ENCODE measurements around the gene TMEM131.

Gene TMEM131

GRCh38 chr2:97749581-97749980 lies 246.2 kb downstream of the TMEM131 start:
- peak overlapping the region in 1 of 3 experiments; percentile 43 for H3K27ac Mint-ChIP-seq
- peaks cover 29% of the 10 kb centered on the region for H3K36me3 Mint-ChIP-seq (ENCODE audit: low read depth)
- TF ChIP-seq CTCF (IDR thresholded peaks at IDR 0.05; ENCODE audit: unreplicated experiment in 3 of 3): no peak
- H3K27me3 Mint-ChIP-seq (ENCODE audit: low read depth): no peaks in the 10 kb centered on the region
- H3K4me3 Mint-ChIP-seq: no peak overlapping the region
- H3K4me1 Mint-ChIP-seq: peaks cover 39% of the 10 kb centered on the region
- H3K9me3 Mint-ChIP-seq: no peaks in the 10 kb centered on the region

GRCh38 chr2:97747716-97748115 lies 248.0 kb downstream of the TMEM131 start:
- no peaks in the 10 kb centered on the region for H3K27me3 Mint-ChIP-seq (ENCODE audit: low read depth)
- TF ChIP-seq CTCF (IDR thresholded peaks at IDR 0.05; ENCODE audit: unreplicated experiment in 3 of 3): no peak
- no peaks in the 10 kb centered on the region for H3K9me3 Mint-ChIP-seq
- H3K4me3 Mint-ChIP-seq: no peak overlapping the region
- H3K4me1 Mint-ChIP-seq: peaks cover 49% of the 10 kb centered on the region
- peaks cover 34% of the 10 kb centered on the region for H3K36me3 Mint-ChIP-seq (ENCODE audit: low read depth)
- peak overlapping the region; percentile 14 to 65 (median 56) for H3K27ac Mint-ChIP-seq

GRCh38 chr2:97747285-97747684 lies 248.5 kb downstream of the TMEM131 start:
- Mint-ChIP-seq H3K4me3 (peak overlapping the region in 1 of 3 experiments; percentile 1), H3K4me1 (peaks cover 48% of the 10 kb centered on the region), H3K27ac (peak overlapping the region; percentile 14 to 65 (median 56)), H3K36me3 (ENCODE audit: low read depth) (peaks cover 34% of the 10 kb centered on the region), H3K27me3 (ENCODE audit: low read depth) (no peaks in the 10 kb centered on the region), H3K9me3 (no peaks in the 10 kb centered on the region)
- TF ChIP-seq CTCF (IDR thresholded peaks at IDR 0.05; ENCODE audit: unreplicated experiment in 3 of 3): no peak

GRCh38 chr2:97745474-97746174 lies 250.1 kb downstream of the TMEM131 start:
- Mint-ChIP-seq H3K36me3 (ENCODE audit: low read depth) (peaks cover 21% of the 10 kb centered on the region), H3K27ac (peak overlapping the region in 2 of 3 experiments; percentile 2 to 48), H3K4me1 (peaks cover 52% of the 10 kb centered on the region), H3K9me3 (no peaks in the 10 kb centered on the region), H3K27me3 (ENCODE audit: low read depth) (peaks cover 3% of the 10 kb centered on the region), H3K4me3 (no peak overlapping the region)
- no peak for TF ChIP-seq CTCF (IDR thresholded peaks at IDR 0.05; ENCODE audit: unreplicated experiment in 3 of 3)

- H3K4me1 Mint-ChIP-seq: peaks cover 50% of the 10 kb centered on the region
- no peaks in the 10 kb centered on the region for H3K9me3 Mint-ChIP-seq
- peaks cover 3% of the 10 kb centered on the region for H3K27me3 Mint-ChIP-seq (ENCODE audit: low read depth)
- H3K27ac Mint-ChIP-seq: peak overlapping the region in 1 of 3 experiments; percentile 17
- TF ChIP-seq CTCF (IDR thresholded peaks at IDR 0.05; ENCODE audit: unreplicated experiment in 3 of 3): no peak
- H3K4me3 Mint-ChIP-seq: no peak overlapping the region
- peaks cover 18% of the 10 kb centered on the region for H3K36me3 Mint-ChIP-seq (ENCODE audit: low read depth)
These were observed 251.8 kb downstream of the TMEM131 start for GRCh38 chr2:97743913-97744312.

GRCh38 chr2:97742381-97742847 lies 253.3 kb downstream of the TMEM131 start:
- H3K4me1 Mint-ChIP-seq: peaks cover 39% of the 10 kb centered on the region
- no peak overlapping the region for H3K4me3 Mint-ChIP-seq
- H3K9me3 Mint-ChIP-seq: no peaks in the 10 kb centered on the region
- TF ChIP-seq CTCF (IDR thresholded peaks at IDR 0.05; ENCODE audit: unreplicated experiment in 3 of 3): no peak
- peaks cover 3% of the 10 kb centered on the region for H3K27me3 Mint-ChIP-seq (ENCODE audit: low read depth)
- peaks cover 14% of the 10 kb centered on the region for H3K36me3 Mint-ChIP-seq (ENCODE audit: low read depth)
- H3K27ac Mint-ChIP-seq: no peak overlapping the region

Data from nephron (organoid).